H1 (cell line): ENCODE measurements around the gene APOBEC3C. TPM values are rescaled to one million over a fixed set of nuclear protein-coding genes. Genes with fewer than 3 reads are reported as not detected.
A peak's percentile ranks its signal among the peaks of the same experiment; 100 is the strongest.

ENCODE experiments used
- CTCF ChIA-PET: fragments of 300-600 bp; sonication (Branson Sonifier 250); formaldehyde crosslinking; loops from one replicate; lab custom pipeline; 2021; ENCODE audit not compliant: partially characterized antibody; lab: Charles Lee
- POLR2A ChIA-PET: fragments of 300-600 bp; sonication (Branson Sonifier 250); formaldehyde crosslinking; loops from one replicate; lab custom pipeline; 2021; ENCODE audit warnings: inconsistent platforms; ENCODE audit not compliant: partially characterized antibody; lab: Charles Lee
- DNase-seq, 2 experiments: peaks; one replicate each; pipeline versions ENCODE4 v3.0.0 to v3.0.0-alpha.2; 2010 to 2022; ENCODE audit warnings: low spot score in 2 of 2, low read depth in 1 of 2, mixed read lengths in 1 of 2
- FAIRE-seq: peaks from 2 replicates; lab custom pipeline; 2011; peaks lifted over from hg19 to GRCh38; lab: Jason Lieb, UNC
- H2AFZ ChIP-seq: 2 replicates; pipeline ENCODE4 v1.8.1; 2012; ENCODE audit warnings: low read length, inconsistent platforms
- H2AK5ac ChIP-seq: 2 replicates; pipeline ENCODE4 v1.6.1; 2013; ENCODE audit warnings: low read depth, low read length
- H2BK120ac ChIP-seq: replicated peaks from 2 replicates; pipeline ENCODE3; 2013; ENCODE audit warnings: low read depth, low read length, inconsistent platforms
- H2BK12ac ChIP-seq: 2 replicates; pipeline ENCODE4 v1.6.1; 2013; ENCODE audit warnings: low read depth, low read length
- H2BK15ac ChIP-seq: 2 replicates; pipeline ENCODE4 v1.6.1; 2013; ENCODE audit warnings: low read length
- H2BK20ac ChIP-seq: 2 replicates; pipeline ENCODE4 v1.6.1; 2013; ENCODE audit warnings: low read length
- H2BK5ac ChIP-seq: 2 replicates; pipeline ENCODE4 v1.6.1; 2013; ENCODE audit warnings: low read depth, low read length
- H3K14ac ChIP-seq: 2 replicates; pipeline ENCODE4 v1.6.1; 2013; ENCODE audit warnings: inconsistent platforms; ENCODE audit not compliant: insufficient read length
- H3K18ac ChIP-seq: 2 replicates; pipeline ENCODE4 v1.6.1; 2013; ENCODE audit warnings: low read length; ENCODE audit errors: extremely low read depth
- H3K23ac ChIP-seq: 2 replicates; pipeline ENCODE4 v1.6.1; 2013; ENCODE audit warnings: inconsistent platforms; ENCODE audit not compliant: insufficient read length
- H3K23me2 ChIP-seq: 2 replicates; pipeline ENCODE4 v1.6.1; 2013; ENCODE audit warnings: low read depth, low read length
- H3K27ac ChIP-seq: 2 replicates; pipeline ENCODE4 v1.6.1; 2011; ENCODE audit warnings: low read depth, low read length, inconsistent platforms
- H3K27me3 ChIP-seq, 4 experiments: replicated peaks in 1 of 4; 1 replicate in 1 of 4; 2 replicates in 3 of 4; pipeline versions ENCODE4 v1.6.1 to v1.8.1; 2011 to 2013; ENCODE audit warnings: low read length in 3 of 4, mild to moderate bottlenecking in 3 of 4, inconsistent platforms in 2 of 4, mixed read lengths in 2 of 4, moderate library complexity in 1 of 4; ENCODE audit not compliant: control insufficient read depth in 3 of 4, insufficient read depth in 3 of 4; ENCODE audit errors: extremely low read depth in 1 of 4
- H3K36me3 ChIP-seq, 4 experiments: 2 replicates each; pipeline versions ENCODE4 v1.6.1 to v1.8.1; 2011 to 2013; ENCODE audit warnings: mild to moderate bottlenecking in 4 of 4, low read length in 3 of 4, moderate library complexity in 2 of 4, control low read depth in 1 of 4, inconsistent platforms in 1 of 4; ENCODE audit not compliant: insufficient read depth in 4 of 4, control insufficient read depth in 2 of 4
- H3K4ac ChIP-seq: replicated peaks from 2 replicates; pipeline ENCODE3; 2013; ENCODE audit warnings: low read length, low read depth, mixed read lengths, inconsistent platforms; ENCODE audit not compliant: insufficient read length
- H3K4me1 ChIP-seq, 4 experiments: replicated peaks in 1 of 4; 1 replicate in 1 of 4; 2 replicates in 3 of 4; pipeline versions ENCODE4 v1.6.1 to v1.8.1; 2011 to 2013; ENCODE audit warnings: low read length in 3 of 4, inconsistent platforms in 2 of 4, mixed read lengths in 1 of 4; ENCODE audit not compliant: insufficient read depth in 4 of 4, control insufficient read depth in 3 of 4
- H3K4me2 ChIP-seq, 2 experiments: 2 replicates each; pipeline versions ENCODE4 v1.6.1 to v1.8.1; 2011 to 2013; ENCODE audit warnings: low read depth in 2 of 2, low read length in 2 of 2, control low read depth in 1 of 2, inconsistent platforms in 1 of 2, mild to moderate bottlenecking in 1 of 2; ENCODE audit not compliant: insufficient read depth in 1 of 2
- H3K4me3 ChIP-seq, 4 experiments: fragments of 200-600, 300-600 bp in 1 of 4; sonication (generic), shearing (Covaris generic), sonication (Bioruptor Twin) in 1 of 4; 2 replicates each; pipeline versions ENCODE4 v1.5.1 to v1.8.1; 2011 to 2016; ENCODE audit warnings: low read length in 4 of 4, low read depth in 3 of 4, control low read depth in 2 of 4, inconsistent platforms in 2 of 4, mild to moderate bottlenecking in 2 of 4, mixed read lengths in 1 of 4, moderate library complexity in 1 of 4; ENCODE audit not compliant: insufficient read depth in 2 of 4; ENCODE audit errors: extremely low read depth in 1 of 4
- H3K56ac ChIP-seq: replicated peaks from 2 replicates; pipeline ENCODE3; 2013; ENCODE audit warnings: low read depth, mild to moderate bottlenecking, mixed read lengths, low read length, inconsistent platforms; ENCODE audit not compliant: insufficient read length
- H3K79me1 ChIP-seq: 2 replicates; pipeline ENCODE4 v1.6.1; 2013; ENCODE audit warnings: low read depth, low read length, control low read depth
- H3K79me2 ChIP-seq, 2 experiments: 2 replicates each; pipeline versions ENCODE4 v1.6.1 to v1.8.1; 2012 to 2013; ENCODE audit warnings: low read length in 2 of 2, mild to moderate bottlenecking in 2 of 2, inconsistent platforms in 1 of 2; ENCODE audit not compliant: insufficient read depth in 2 of 2, control insufficient read depth in 1 of 2
- H3K9ac ChIP-seq, 4 experiments: replicated peaks in 1 of 4; 1 replicate in 1 of 4; 2 replicates in 3 of 4; pipeline versions ENCODE4 v1.6.1 to v1.8.1; 2011 to 2013; ENCODE audit warnings: low read depth in 3 of 4, low read length in 3 of 4, control low read depth in 2 of 4, mild to moderate bottlenecking in 2 of 4, moderate library complexity in 2 of 4, inconsistent platforms in 1 of 4; ENCODE audit errors: extremely low read depth in 1 of 4
- H3K9me3 ChIP-seq, 2 experiments: 2 replicates each; pipeline versions ENCODE4 v1.6.1 to v1.8.1; 2012 to 2013; ENCODE audit warnings: mild to moderate bottlenecking in 2 of 2, moderate library complexity in 2 of 2, control low read depth in 1 of 2, inconsistent platforms in 1 of 2, low read depth in 1 of 2, low read length in 1 of 2, mixed read lengths in 1 of 2; ENCODE audit not compliant: insufficient read depth in 2 of 2
- H4K20me1 ChIP-seq, 2 experiments: replicated peaks in 1 of 2; 2 replicates each; pipeline versions ENCODE3 to v1.8.1; 2011 to 2013; ENCODE audit warnings: inconsistent platforms in 2 of 2, low read length in 2 of 2, mild to moderate bottlenecking in 1 of 2; ENCODE audit not compliant: insufficient read depth in 2 of 2, control insufficient read depth in 1 of 2
- H4K5ac ChIP-seq: 2 replicates; pipeline ENCODE4 v1.6.1; 2013; ENCODE audit warnings: low read length, low read depth, mixed read lengths, inconsistent platforms; ENCODE audit not compliant: insufficient read length
- H4K8ac ChIP-seq: 2 replicates; pipeline ENCODE4 v1.8.0; 2013; ENCODE audit warnings: mild to moderate bottlenecking, moderate library complexity, low read length, inconsistent platforms; ENCODE audit not compliant: insufficient read depth; ENCODE audit errors: extremely low read depth
- H4K91ac ChIP-seq: replicated peaks from 2 replicates; pipeline ENCODE3; 2013; ENCODE audit warnings: low read length, mixed read lengths, inconsistent platforms; ENCODE audit not compliant: insufficient read length
- CBX5 ChIP-seq: fragments of 300-800, 300-1000 bp; sonication (generic); IDR thresholded peaks from 2 replicates; pipeline ENCODE4 v1.7.1; 2016; ENCODE audit warnings: antibody characterized with exemption, low read length, low read depth
- EP300 ChIP-seq, 2 experiments: IDR thresholded peaks; 1 replicate in 1 of 2; 2 replicates in 1 of 2; pipeline ENCODE4 v1.6.1; 2011 to 2012; ENCODE audit warnings: low read depth in 2 of 2, low read length in 2 of 2, mild to moderate bottlenecking in 2 of 2, borderline replicate concordance in 1 of 2, inconsistent platforms in 1 of 2, moderate library complexity in 1 of 2
- GTF2F1 ChIP-seq: IDR thresholded peaks from 2 replicates; pipeline ENCODE4 v1.6.1; 2012; ENCODE audit warnings: low read depth, low read length, improper control_type of control experiment, borderline replicate concordance
- POLR2A ChIP-seq, 2 experiments: IDR thresholded peaks; 1 replicate in 1 of 2; 2 replicates in 1 of 2; pipeline ENCODE4 v1.6.1; 2011; ENCODE audit warnings: low read depth in 2 of 2, low read length in 2 of 2, mild to moderate bottlenecking in 2 of 2; ENCODE audit errors: control extremely low read depth in 1 of 2
- POLR2AphosphoS5 ChIP-seq: IDR thresholded peaks from 2 replicates; pipeline ENCODE4 v1.6.1; 2011; ENCODE audit warnings: low read depth, low read length
- RAD21 ChIP-seq, 2 experiments: IDR thresholded peaks in 1 of 2; conservative IDR thresholded peaks in 1 of 2; 2 replicates each; pipeline ENCODE4 v1.6.1; 2011; ENCODE audit warnings: low read depth in 2 of 2, low read length in 2 of 2, improper control_type of control experiment in 1 of 2, inconsistent platforms in 1 of 2, mild to moderate bottlenecking in 1 of 2, moderate library complexity in 1 of 2
- SIX5 ChIP-seq: IDR thresholded peaks from 2 replicates; pipeline ENCODE4 v1.6.1; 2011; ENCODE audit warnings: mild to moderate bottlenecking, low read depth, low read length
- WGBS, 2 experiments: shearing (Covaris generic) in 1 of 2; methylation state at CpG; one replicate each; pipeline versions ENCODE4 v1.1.6 to v1.1.7; 2013 to 2015; ENCODE audit warnings: low lambda C conversion rate in 2 of 2, mixed read lengths in 2 of 2, inconsistent platforms in 1 of 2, low coverage in 1 of 2, missing lambda C conversion rate in 1 of 2; ENCODE audit not compliant: insufficient replicate concordance in 2 of 2, insufficient coverage in 1 of 2, insufficient read length in 1 of 2; ENCODE audit errors: extremely low coverage in 1 of 2, missing lambda C conversion rate in 1 of 2; 5-methylcytosine and 5-hydroxymethylcytosine counted together
- long read RNA-seq, 2 experiments: library from RNA in 1 of 2; library from capped mRNA in 1 of 2; stranded (forward); transcript quantifications; one replicate each; pipeline ENCODE4 v2.0.0, GENCODE V29; 2021; ENCODE audit warnings: inconsistent platforms in 1 of 2
- polyA minus RNA-seq, 3 experiments: library from RNA; depleted of rRNA, polyadenylated mRNA; stranded (reverse); fragments of >200 nt; gene quantifications; 1 replicate in 2 of 3; 2 replicates in 1 of 3; pipeline ENCODE4 v1.2.3, GENCODE V29; 2011
- polyA plus RNA-seq, 7 experiments: library from polyadenylated mRNA; depleted of rRNA in 3 of 7; stranded (reverse) in 5 of 7; unstranded in 2 of 7; fragments of >200 nt in 5 of 7; fragments of 200-250 nt in 2 of 7; gene quantifications; 1 replicate in 5 of 7; 2 replicates in 1 of 7; 4 replicates in 1 of 7; pipeline versions ENCODE4 v1.2.1 to v1.2.3, GENCODE V29; 2011 to 2013; ENCODE audit warnings: missing spikeins in 2 of 7, mixed read lengths in 2 of 7
- total RNA-seq: library from RNA; stranded (reverse); fragmentation: NEBNext Ultra II Directional; extraction: Animal tissue kit (Norgen Biotek cat#: 25700); gene quantifications from 2 replicates; pipeline ENCODE4 v1.2.1, GENCODE V29; 2021

APOBEC3C gene
- total RNA-seq (23.3 and 23.7 TPM in 2 replicates), polyA plus RNA-seq (2011; rRNA removed) (20.3 and 22.8 TPM in 2 replicates), polyA minus RNA-seq (2011; rRNA and poly(A)+ RNA removed) (9.3 and 11.0 TPM in 2 replicates)
- 13.0 TPM for polyA plus RNA-seq (2011; cell fraction: cytosol; rRNA removed)
- polyA plus RNA-seq (2011; cell fraction: nucleus; rRNA removed), result 11.5 TPM
- 24.1 to 37.8 TPM (median 30.0 TPM) in 4 replicates for polyA plus RNA-seq (2012, experiment 1 of 2)
- polyA plus RNA-seq (2012, experiment 2 of 2), result 34.1 TPM
- polyA plus RNA-seq (2013, experiment 1 of 2), result 41.5 TPM
- 38.6 TPM for polyA plus RNA-seq (2013, experiment 2 of 2)
- polyA minus RNA-seq (2011; cell fraction: cytosol; rRNA and poly(A)+ RNA removed), result 8.7 TPM
- 6.3 TPM for polyA minus RNA-seq (2011; cell fraction: nucleus; rRNA and poly(A)+ RNA removed)
- long read RNA-seq, experiment 1, partial matches to known transcripts, result 4 of 9 reads
- long read RNA-seq, experiment 1, other reads (novel, unspliced or antisense), result 0 of 9 reads
- long read RNA-seq, experiment 2, transcript APOBEC3C-201 (4 exons, 2,818 nt), result major isoform, 28 of 45 reads
- long read RNA-seq, experiment 2, partial matches to known transcripts, result 15 of 45 reads
- long read RNA-seq, experiment 2, other reads (novel, unspliced or antisense), result 0 of 45 reads

DNA sequence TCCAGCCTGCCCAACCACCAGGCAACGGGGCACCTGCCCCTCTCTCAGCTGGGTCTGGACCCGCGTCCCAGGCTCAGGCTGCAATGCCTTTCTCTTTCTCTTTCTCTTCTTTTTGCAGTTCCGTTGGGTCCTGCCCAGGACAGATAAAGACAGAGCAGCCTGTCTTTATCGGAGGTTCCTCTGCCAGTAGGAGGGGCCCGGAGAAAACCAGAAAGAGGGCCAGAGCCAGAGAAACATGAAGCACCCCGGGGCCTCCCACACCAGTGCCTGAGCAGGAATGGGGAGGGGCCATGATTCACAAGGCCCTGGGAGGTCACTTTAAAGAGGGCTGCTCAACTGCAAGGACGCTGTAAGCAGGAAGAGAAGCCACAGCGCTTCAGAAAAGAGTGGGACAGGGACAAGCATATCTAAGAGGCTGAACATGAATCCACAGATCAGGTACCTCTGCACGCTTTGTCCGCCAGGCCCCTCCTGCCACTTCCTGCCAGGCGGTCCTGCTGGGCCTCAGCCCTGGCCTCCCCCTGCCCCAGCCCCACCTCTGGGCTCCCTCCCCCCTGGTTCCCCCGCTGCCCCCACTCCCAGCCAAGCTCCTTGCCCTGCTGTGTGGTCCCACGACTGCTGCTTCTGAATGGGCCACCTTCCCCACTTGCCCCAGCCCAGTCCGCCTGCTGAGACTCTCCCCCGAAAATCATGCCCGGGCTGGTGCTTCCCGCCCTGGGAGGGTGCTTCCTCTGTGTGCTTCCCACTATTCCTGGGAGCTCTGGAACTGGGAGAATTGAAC is at the start of gene APOBEC3C:
Gene APOBEC3C (plus strand): TSS at position 316 of the 781 bp plus-strand sequence. CDS start 106 bp downstream, at position 422.
- peak within 1 kb of the TSS; percentile 7; the same call in 1 of the 2 replicates for H2AK5ac ChIP-seq
- H2BK5ac ChIP-seq, result peak within 1 kb of the TSS; percentile 92; the same call in 1 of the 2 replicates
- peak within 1 kb of the TSS; percentile 94 for H3K4ac ChIP-seq
- no peaks in the 10 kb centered on the region for H3K27me3 ChIP-seq
- H3K79me1 ChIP-seq, result no peaks in the 10 kb centered on the region
- peak within 1 kb of the TSS; percentile 86; the same call in 1 of the 2 replicates for H2BK20ac ChIP-seq
- H2BK15ac ChIP-seq, result 0 out of 2 replicates have a peak within 1 kb of the TSS, but pooled peaks have one; percentile 72
- H3K9me3 ChIP-seq, result no peaks in the 10 kb centered on the region
- peak within 1 kb of the TSS; percentile 29; the same call in 1 of the 2 replicates for H2AFZ ChIP-seq
- peak within 1 kb of the TSS; percentile 95; the same call in 1 of the 2 replicates for H2BK12ac ChIP-seq
- ChIA-PET CTCF (interaction anchor here (0.7 to 1.5 kb wide), 6 partner anchors 28 to 121 kb away, joined by 3 to 4 read pairs (median 3); no protein-coding TSS in a partner anchor), POLR2A (interaction anchor here (0.9 to 2.7 kb wide), 3 partner anchors 10 to 306 kb away, joined by 3 to 12 read pairs (median 3); partner anchors contain the start of gene RPL3)
- H4K8ac ChIP-seq, result no peak within 1 kb of the TSS; the same call in 1 of the 2 replicates
- peak within 1 kb of the TSS; percentile 76 for H4K5ac ChIP-seq
- H3K23me2 ChIP-seq, result peaks cover 7% of the 10 kb centered on the region; the same call in 1 of the 2 replicates
- no peaks in the 10 kb centered on the region for H4K20me1 ChIP-seq
- peak; percentile 80 for FAIRE-seq
- peak within 1 kb of the TSS; percentile 91 for H4K91ac ChIP-seq
- DNase-seq, result peak in 1 of 2 experiments; percentile 68
- peak within 1 kb of the TSS; percentile 62 for H3K56ac ChIP-seq
- peak within 1 kb of the TSS; percentile 53 to 63 for H3K4me2 ChIP-seq
- 28% methylated on average over 13 of the region's 18 CpGs; no CpG with 5 or more reads in 1 of the 2 experiments for WGBS, 2 experiments
- peak within 1 kb of the TSS; percentile 93 for H3K18ac ChIP-seq
- H3K79me2 ChIP-seq, result peaks cover 0 to 11% of the 10 kb centered on the region in 2 experiments; a peak in 2 of 4 replicates
- no peak within 1 kb of the TSS for H3K14ac ChIP-seq
- H3K9ac ChIP-seq, result no peak within 1 kb of the TSS; a peak in 2 of 7 replicates
- no peaks in the 10 kb centered on the region; a peak in 1 of 8 replicates for H3K36me3 ChIP-seq
- peaks cover 2 to 31% (median 18%) of the 10 kb centered on the region in 4 experiments for H3K4me1 ChIP-seq
- H3K4me3 ChIP-seq, result peak within 1 kb of the TSS in 2 of 4 experiments; percentile 4 to 48; a peak in 3 of 8 replicates
- H3K23ac ChIP-seq, result no peak within 1 kb of the TSS
- no peak within 1 kb of the TSS; the same call in 1 of the 2 replicates for H3K27ac ChIP-seq
- peak within 1 kb of the TSS; percentile 95 for H2BK120ac ChIP-seq
- no peak for TF ChIP-seq POLR2AphosphoS5
- no peak for TF ChIP-seq CBX5
- TF ChIP-seq EP300 (IDR thresholded peaks at IDR 0.05; ENCODE audit: borderline replicate concordance in 1 of 2, low read depth in 2 of 2, low read length in 2 of 2), result no peak
- TF ChIP-seq RAD21 (IDR thresholded peaks at IDR 0.05 in 1 of 2, conservative IDR thresholded peaks at IDR 0.05 in 1 of 2; ENCODE audit: low read depth in 2 of 2, low read length in 2 of 2), result peak in 1 of 2 experiments; percentile 36; a peak in 2 of 4 replicates
- no peak for TF ChIP-seq GTF2F1
- peak in 1 of 2 experiments; percentile 33; a peak in 1 of 3 replicates for TF ChIP-seq POLR2A (IDR thresholded peaks at IDR 0.05; ENCODE audit: control extremely low read depth in 1 of 2, low read depth in 2 of 2, low read length in 2 of 2)
- no peak for TF ChIP-seq SIX5
